SK-N-SH (cell line): ENCODE data around the gene HNRNPM.

ENCODE experiments used
- EP300 ChIP-seq, 2 experiments: IDR thresholded peaks; 2 replicates each; pipeline versions ENCODE4 v1.4.0 to v1.6.1; 2012; ENCODE audit warnings: borderline replicate concordance in 1 of 2, low read depth in 1 of 2, low read length in 1 of 2
- POLR2AphosphoS5 ChIP-seq: IDR thresholded peaks from 2 replicates; pipeline ENCODE4 v1.6.1; 2012; ENCODE audit warnings: low read depth, low read length
- RCOR1 ChIP-seq: fragments of 150-350 bp; IDR thresholded peaks from 2 replicates; pipeline ENCODE4 v1.6.1; 2017; ENCODE audit warnings: antibody characterized with exemption, low read length

DNA sequence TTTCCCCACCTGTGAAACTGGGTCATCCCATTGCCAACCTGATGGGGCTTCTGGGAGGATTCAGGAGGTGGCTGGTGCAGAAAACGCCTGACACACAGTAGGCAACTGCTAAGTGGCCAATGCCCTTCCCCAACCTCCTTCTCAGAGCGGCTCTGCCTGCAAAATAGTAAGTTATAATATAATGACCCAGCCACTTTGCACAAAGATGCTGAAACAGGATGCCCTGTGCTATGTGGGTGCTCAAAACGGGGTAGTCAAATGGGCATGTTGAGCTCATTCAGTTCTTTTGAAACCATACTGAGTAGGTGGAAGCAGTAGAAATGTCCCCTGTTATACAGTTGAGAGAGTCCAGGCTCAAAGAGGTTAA, 31.2 kb upstream of the HNRNPM start:
- TF ChIP-seq POLR2AphosphoS5 (no peak), RCOR1 (no peak), EP300 (IDR thresholded peaks at IDR 0.05; ENCODE audit: borderline replicate concordance in 1 of 2, low read depth in 1 of 2, low read length in 1 of 2) (no peak)
